Stimulated activated CD8-positive, alpha-beta memory T cell treated with anti-CD3 and anti-CD28 coated beads, Interleukin-2, amount 100 ng/mL, for 1 hour (primary cell): ENCODE results near the gene KRTAP10-12.

Source experiments
- DNase-seq, 2 donors: peaks; one replicate each; pipeline ENCODE4 v3.0.0-alpha.2; 2020; ENCODE audit warnings: low read depth in 2 of 2

Gene KRTAP10-12

DNA sequence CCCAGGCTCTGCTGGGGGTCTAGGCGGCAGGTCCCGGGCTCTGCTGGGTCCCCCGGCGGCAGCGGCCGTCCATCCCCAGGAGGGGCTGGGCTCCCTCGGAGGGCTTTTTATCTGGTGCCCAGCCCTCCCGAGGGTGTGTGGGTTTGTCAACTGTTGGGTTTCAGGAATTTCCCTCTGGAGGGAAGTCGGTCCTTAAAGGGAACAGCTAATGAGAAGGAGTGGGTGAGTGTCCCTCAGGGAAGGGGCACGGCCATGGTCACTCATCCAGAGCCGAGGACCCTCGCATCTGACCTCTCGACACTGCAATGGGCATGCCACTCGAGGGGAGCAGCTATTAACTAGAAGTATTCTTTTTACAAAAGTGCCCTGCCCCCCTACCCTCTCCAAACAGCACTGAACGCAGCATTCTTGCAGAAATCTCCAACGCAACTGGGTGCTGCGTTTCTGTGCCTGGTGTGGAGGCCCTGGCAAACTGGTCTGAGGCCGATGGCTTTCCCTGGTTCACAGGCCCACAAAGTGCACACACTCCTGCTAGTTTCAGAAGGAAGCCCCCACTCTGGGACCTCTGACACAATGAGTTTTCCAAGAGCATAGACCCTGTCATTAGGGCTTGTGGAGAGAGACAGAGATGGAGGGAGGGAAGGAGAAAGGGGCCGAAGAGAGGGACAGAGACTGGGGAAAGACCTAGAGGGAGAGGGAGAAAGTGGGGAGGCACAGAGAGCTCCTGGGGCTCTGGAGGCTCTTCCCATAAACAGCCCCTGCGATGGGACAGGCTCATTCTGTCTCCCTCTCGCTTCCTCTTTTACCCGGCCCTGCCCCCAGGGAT lies 15.4 kb downstream of the KRTAP10-12 start:
- DNase-seq = no peak

DNA sequence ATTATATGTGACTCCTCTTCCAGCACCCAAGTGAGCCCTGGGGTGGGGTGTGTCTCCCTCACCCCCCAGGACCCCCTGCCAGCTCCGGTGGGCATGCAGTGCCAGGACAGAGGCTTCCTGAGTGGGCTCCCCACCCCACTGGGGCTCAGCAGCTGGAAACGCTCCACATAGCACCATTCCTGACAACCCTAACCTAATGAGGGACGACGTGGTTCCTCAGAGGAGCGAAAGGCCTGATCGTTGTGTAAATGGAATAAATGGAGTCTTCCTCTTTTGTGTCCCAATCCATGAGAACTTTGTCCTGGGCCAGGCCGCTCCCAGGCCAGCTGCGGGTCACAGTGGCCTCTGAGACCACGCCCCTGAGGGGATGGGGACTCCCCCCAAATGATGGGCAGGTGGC lies 16.2 kb downstream of the KRTAP10-12 start:
- no peak for DNase-seq

- no peak for DNase-seq
Measured at GRCh38 chr21:44713846-44714245, 16.9 kb downstream of the KRTAP10-12 start.

DNA sequence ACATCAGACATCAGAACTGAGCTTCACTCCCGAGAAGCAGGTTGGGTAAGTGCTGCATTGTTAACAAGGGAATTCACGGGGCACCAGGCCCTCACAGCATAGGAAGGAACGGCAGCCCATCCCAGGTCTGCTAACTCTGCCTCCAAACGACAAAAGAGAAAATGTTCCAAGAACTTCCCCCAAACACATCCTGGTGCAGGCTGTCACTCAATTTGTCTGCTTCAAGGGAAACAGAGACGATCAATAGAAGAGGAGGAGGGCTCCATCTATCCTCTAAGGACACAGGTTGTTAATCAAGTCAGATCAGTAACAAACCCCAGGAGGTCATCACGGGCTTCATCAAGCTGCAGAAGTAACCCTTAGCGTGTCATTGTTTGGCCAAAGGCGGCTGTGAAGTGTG lies 17.9 kb downstream of the KRTAP10-12 start:
- no peak for DNase-seq

GRCh38 chr21:44716984-44717383 lies 20.0 kb downstream of the KRTAP10-12 start:
- DNase-seq = no peak

DNA sequence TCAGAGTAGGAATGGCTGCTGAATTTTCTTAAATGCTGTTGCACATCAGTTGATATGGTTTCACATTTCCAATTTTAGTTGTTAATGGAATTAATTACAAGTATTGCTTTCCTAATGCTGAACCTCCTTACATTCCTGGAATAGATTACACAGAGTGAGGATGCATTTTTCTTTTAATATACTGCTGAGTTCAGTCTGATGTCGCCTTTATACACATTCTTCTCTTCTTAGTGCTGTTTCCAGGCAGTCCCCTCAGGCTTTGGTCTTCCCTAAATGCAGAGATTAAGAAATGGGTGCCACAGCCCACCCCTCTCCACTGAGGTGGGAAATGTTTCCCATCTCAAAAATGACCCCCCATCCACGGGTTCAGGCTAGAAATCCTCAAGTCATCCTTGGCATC lies 21.1 kb downstream of the KRTAP10-12 start:
- no peak for DNase-seq

DNA sequence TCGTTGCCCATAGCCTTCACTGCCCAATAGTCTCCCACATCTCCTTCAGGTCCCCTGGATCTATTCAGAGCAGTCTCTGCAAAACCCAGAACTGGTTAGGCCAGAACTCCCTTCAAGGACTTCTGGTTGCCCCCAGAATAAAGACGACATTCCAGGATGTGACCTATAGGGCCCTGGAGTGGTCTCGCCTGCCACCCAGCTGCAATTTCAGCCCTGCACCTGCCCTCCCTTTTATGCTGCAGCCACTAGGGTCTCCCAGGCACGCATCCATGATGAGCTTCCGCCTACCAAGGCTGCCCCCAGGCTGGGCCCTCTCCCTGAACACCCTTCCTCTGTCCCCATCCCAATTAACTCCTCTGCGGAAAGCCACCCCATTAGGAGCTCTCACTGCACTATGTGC lies 21.6 kb downstream of the KRTAP10-12 start:
- DNase-seq = no peak

DNA sequence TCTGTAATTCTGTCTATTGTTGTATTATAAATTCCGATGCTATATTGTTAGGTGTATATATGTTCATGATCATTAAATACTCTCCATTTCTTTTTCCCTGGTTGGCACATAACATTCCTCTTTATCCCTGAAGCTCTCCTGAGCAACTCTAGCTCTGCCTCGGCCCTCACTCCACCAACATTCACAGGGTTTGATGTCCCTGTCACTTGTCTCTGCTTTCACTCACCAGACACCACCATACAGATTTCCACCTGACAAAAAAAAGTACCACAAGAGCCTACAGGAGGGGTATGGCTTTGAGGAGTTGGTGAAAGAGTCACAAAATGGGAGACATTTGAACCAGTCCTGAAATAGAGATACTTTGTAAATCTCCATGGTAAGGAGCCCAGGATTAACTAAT lies 23.2 kb downstream of the KRTAP10-12 start:
- no peak for DNase-seq

DNA sequence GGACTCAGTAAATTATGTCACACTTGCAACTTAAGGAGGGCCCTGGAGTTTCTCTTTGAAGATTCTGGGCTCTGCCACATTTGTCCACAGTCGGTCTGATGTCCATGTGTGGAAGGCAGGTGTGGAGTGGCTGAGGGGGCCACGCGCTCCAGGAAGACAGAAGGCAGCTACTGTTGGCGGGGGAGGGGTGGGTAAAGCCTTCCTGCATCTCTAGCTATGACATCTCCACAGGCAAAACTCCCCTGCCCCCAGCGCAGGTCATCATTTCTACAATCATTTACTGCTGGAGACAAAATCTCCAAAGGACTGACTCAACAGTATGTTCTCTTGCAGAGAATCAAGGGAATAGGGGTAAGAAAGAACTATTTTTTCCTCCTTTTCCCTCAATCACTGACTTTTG lies 25.8 kb downstream of the KRTAP10-12 start:
- no peak for DNase-seq

- no peak for DNase-seq
Measured at GRCh38 chr21:44723177-44724131, 26.5 kb downstream of the KRTAP10-12 start.

- no peak for DNase-seq
Measured at GRCh38 chr21:44724196-44724595, 27.2 kb downstream of the KRTAP10-12 start.

DNA sequence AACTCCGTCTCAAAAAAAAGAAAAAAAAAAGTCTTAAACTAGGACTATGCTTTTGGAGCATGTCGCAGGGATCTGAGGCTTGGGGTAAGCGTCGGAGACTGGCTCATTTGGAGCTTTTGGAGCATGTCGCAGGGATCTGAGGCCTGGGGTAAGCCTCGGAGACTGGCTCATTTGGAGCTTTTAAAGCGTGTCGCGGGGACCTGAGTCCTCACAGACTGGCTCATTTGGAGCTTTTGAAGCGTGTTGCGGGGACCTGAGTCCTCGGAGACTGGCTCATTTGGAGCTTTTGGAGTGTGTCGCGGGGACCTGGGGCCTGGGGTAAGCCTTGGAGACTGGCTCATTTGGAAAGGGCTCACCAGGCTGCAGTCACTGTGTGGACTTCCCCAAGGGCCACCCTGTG lies 28.0 kb downstream of the KRTAP10-12 start:
- DNase-seq = no peak

- DNase-seq = no peak
Measured at GRCh38 chr21:44726826-44727225, 29.9 kb downstream of the KRTAP10-12 start.

GRCh38 chr21:44727321-44727720 lies 30.3 kb downstream of the KRTAP10-12 start:
- DNase-seq = no peak

- no peak for DNase-seq
Measured at GRCh38 chr21:44727757-44728156, 30.8 kb downstream of the KRTAP10-12 start.

DNA sequence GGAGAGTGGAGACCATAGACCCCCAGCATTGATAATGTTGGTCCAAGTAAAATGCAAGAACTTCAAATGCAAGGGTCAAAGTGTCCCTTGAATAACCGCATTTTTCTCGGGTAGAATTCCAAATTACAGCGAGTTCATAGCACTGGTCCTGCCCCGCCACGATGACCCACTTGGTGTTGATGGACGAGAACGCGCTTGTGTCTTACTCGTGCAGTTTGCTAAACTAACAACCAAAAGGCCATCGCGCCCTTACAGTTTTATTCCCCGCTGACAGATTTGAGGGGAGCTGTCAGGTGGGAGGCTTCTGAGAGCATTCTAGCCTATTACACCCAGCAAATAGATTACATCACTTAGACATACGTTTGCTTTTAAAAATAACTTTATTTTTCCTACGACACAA lies 31.7 kb downstream of the KRTAP10-12 start:
- no peak for DNase-seq

DNA sequence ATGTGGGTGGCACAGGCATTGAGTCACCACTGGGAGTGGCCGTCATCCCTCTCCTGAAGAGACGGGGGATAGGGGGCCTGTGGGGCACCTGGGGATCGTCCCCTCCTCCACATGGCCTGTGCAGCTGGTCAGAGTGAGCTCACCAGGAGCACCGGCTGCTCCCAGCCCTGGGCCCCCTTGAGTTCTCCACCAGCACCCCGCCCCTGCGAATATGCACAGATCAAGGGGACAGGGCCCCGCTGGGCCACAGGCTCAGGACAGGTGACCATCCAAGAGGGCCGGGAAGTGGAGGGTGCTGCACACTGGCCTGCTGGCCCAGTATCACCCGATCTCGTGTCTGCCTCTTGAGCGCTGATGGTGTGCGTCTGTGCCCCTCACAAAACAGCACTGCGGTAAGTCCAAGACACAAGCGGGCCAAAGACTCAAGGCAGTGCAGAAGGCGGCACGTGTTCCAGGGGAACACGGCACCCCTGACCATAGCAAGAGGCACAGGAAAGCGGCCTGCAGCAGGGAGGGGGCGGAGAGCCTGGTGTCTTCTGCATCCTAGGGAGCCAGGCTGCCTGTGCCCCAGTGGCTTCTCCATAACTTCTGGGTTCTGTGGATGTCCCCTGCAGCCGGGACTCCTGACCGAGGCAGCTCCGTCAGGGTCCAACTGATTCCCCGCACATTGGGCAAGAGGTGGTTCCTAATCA lies 32.5 kb downstream of the KRTAP10-12 start:
- DNase-seq = no peak

GRCh38 chr21:44730028-44730395 lies 33.0 kb downstream of the KRTAP10-12 start:
- no peak for DNase-seq

- no peak for DNase-seq
Measured at GRCh38 chr21:44730951-44731579, 34.1 kb downstream of the KRTAP10-12 start.

DNA sequence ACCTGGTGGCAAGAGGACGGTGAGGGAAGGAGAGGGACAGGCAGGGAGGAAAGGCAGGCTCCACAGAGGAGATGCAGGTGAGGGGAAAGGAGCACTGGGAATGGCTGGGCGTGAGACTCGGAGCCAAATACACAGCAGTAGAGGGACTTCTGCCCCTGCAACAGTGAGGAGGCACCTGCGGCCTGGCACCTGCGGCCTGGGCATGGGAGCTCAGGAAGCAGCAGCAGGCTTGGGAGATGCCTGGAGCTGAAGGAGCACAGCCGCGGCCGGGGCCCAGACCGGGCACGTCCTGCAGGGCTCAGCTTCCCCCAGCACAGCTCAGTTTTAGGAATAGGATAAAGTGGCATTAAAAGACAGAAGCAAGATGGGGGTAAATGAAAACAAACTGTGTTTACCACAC lies 35.3 kb downstream of the KRTAP10-12 start:
- DNase-seq = no peak

DNA sequence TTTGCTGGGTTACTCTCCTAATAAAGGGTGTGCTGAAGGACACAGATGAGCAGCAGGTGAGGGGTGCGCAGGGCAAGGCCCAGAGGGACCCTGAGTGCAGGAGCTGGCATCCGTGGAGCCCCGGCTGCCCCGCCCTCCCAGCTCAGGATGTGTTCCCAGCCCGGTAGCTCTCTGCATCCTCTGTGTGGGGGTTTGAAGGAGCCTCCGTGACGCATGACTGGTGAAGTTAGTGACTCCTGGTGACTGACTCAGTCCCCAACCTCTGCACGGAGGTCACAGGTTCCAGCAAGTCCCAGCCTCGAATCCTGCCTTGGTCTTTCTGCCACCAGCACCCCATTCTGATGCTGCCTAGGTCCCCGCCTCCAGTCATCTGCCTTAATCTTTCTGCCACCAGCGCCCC lies 36.0 kb downstream of the KRTAP10-12 start:
- no peak for DNase-seq
